HG03196 (cell line): ENCODE measurements around the gene SIVA1.

ENCODE experiments used
- ATAC-seq: cut with Tn5 transposase; IDR thresholded peaks from one replicate; pipeline ENCODE4 v1.9.1; 2021; ENCODE audit not compliant: unreplicated experiment

SIVA1 gene

DNA sequence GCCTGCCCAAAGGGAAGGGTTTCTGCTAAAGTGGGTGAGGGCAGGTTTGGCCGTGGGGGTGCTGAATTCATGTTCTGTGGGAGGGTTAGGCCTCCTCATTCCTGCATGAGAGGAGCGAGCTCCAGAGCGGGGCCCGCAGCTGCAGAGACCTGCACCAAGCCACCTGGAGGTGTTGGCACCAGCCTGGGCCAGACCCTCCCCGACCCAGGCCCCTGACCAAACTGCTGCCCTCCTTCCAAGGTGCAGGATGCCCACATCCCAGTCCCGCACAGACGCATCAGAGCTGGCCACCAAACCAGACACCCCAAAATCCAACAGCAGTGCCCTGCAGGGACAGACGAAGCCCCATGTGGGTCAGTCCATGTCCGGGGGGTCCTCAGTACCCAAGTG is 18.4 kb upstream of the SIVA1 start:
- no peak for ATAC-seq

DNA sequence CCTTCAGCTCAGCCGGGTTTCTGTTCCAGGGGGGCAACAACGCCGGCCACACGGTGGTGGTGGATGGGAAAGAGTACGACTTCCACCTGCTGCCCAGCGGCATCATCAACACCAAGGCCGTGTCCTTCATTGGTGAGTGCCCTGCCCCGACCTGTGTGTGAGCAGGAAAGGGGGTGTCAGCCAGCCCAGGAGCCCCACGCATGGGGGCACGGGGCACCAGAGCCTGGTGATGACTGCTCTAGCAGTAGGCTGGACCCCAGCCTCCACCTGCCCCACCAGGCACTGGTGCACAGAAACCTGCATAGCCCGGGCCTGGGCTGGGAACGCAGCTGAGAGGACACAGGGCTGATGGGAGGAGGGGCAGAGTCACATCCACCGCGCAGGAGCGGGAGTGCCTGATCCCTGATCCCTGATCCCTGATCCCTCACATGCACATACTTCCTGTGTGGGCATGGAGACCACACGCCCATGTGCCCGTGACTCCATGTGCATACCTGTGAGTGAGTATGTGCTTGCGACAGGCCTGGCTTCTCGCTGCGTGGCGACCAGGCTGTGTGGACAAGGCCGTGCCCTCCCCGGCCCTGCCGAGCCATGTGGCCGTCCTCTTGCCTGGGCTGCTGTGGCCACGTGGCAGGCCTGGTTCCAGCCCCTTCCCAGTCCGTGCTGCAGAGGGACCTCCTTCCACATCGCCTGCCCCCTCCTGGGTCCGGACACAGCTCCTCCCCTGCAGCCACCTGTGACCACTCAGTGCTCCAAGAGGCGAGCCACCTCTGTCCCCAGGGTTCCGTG is 17.8 kb upstream of the SIVA1 start:
- no peak for ATAC-seq

DNA sequence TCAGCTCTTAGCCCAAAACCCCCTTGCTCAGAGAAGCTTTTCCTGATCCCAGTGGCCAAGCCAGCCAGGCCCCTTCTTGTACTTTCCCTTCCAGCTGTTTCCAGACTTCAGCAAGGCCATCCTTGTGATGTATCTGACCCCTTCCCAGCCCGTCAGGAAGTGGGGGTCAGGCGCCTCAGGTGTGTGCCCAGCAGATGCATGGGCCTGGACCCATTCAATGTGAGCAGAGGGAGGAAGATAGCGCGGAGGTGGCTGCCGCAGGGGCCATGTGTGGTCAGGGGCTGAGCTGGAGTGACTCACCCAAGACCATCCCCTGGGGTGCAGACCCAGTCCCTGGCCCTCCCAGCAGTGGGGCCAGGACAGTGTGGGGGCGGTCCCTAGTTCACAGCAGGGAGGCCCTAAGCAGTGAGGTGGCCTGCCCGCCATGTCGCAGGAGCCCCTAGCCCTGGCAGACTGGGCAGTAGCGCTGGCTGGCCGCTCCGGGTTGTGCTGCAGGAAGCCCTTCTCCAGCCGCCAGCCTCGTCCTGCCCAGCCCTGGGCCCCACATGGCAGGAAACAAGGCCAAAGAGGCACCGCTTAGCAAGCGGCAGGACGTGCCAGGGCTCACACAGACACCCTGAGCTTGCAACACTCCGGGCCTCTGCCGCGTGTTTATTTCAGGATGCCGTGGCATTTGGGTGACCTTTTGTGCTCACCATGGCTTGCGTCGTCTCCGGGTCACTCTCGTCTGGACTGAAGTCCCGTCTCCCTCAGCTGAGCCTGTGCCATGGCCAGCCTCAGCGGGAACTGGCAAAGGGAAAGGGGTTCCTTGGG is 16.9 kb upstream of the SIVA1 start:
- ATAC-seq, result no peak

DNA sequence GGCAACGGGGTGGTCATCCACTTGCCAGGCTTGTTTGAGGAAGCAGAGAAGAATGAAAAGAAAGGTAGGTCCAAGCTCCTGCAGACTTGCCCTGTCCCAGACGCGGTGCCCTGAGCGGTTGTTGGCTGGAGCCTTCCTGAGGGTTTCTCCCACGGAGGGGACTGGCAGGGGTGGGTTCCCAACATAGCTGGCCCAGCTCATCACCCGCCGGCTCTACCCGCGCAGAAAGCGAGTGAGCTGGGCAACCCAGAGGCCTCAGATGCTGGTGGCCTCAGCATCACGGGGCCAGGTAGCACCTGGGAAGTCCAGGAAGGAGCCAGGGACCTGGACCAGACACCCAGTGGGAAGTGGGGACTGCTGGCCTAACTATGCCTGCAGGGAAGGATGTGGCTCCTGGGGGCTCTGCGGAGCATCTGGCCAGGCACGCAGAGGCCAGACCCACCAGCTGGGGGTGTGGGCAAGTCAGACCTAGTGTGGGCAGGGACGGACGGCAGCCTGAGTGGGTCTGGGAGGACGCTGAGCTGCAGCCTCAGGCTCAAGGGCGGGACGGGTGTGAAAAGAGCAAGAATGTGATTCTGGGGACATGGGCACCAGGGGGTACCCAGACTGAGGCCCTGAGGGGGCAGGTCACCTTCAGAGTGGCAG is 14.4 kb upstream of the SIVA1 start:
- ATAC-seq, result no peak

DNA sequence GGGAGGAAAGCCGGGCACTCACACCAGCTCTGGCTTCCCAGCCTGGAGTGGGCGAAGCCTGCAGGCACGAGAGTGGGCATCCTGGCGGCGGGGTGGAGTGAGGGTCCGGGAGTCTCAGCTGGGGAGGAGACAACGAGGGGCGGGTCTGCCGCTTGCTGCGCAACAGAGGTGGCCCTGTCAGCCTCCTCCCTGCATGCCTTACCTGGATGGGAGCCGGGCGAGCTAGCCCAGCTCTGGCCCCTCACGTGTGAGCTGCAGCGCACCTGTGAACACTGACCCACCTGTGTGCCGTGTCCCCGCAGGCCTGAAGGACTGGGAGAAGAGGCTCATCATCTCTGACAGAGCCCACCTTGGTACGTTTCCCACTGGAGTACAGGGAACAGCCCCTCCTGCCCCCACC is 13.9 kb upstream of the SIVA1 start:
- no peak for ATAC-seq

DNA sequence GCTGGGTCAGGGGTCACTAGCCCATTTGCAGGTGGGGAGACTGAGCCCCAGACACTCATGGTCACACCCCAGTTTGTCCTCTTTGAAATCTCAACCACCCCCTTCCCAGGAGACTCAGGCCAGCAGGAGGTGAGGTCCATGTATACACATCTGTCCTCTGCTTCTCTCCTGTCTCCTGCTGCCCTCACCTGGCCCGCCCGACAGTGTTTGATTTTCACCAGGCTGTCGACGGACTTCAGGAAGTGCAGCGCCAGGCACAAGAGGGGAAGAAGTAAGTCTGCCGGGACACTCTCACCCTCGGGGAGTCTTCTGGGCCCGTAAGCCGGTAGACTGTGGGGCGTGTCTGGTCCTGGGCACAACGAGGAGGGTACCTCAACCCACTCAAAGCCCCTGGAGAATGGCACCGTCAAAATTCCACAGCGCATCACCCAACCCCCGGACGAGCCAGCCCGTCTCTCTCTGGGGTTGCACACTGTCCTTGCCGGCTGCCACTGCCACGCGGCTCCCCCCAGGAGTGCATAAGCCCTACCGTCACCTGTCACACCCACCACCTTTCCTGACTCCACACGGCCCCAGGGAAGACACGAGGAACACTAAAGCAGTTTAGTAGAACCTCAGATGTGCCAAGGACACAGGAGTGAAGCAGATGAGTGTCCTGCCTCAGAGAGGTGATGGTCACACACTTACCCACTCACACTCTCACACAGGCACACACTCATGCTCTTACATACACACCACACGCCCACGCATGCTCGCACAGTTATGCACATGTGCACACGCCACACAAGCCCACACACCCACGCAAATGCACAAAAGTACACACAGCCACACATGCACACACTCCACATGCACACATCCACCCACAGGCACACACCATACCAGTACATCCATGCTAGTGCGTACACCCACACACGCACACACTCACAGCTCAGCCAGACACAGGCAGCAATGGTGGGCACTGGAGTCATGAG is 13.1 kb upstream of the SIVA1 start:
- ATAC-seq, result no peak

DNA sequence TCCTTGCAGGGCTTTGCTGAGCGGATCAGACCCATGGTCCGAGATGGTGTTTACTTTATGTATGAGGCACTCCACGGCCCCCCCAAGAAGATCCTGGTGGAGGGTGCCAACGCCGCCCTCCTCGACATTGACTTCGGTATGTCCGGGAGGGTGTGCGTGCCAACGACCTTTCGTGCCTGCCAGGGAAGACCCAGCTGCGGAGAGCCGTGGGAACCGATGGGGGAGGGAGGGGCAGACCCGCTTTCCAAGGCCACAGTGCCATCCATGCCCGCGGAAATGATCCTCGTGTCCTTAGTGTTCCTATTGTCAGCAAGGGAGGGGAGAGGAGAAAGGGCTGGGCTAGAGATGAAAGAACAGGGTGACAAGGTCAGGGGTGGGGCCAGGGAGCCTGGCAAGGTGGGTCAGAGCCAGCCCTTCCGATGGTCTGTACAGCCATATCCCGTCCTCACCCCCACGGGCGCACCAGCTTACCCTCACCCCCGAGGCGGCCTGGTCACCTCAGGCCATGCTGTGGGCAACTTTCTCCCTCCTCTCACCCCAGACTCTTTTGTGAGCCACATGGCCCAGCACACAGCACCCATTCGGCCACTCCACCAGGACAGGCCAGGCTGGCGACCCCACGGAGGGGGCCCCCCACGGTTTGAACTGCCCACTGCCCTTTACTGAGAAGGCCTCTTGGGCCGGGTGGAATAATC is 11.7 kb upstream of the SIVA1 start:
- no peak for ATAC-seq

DNA sequence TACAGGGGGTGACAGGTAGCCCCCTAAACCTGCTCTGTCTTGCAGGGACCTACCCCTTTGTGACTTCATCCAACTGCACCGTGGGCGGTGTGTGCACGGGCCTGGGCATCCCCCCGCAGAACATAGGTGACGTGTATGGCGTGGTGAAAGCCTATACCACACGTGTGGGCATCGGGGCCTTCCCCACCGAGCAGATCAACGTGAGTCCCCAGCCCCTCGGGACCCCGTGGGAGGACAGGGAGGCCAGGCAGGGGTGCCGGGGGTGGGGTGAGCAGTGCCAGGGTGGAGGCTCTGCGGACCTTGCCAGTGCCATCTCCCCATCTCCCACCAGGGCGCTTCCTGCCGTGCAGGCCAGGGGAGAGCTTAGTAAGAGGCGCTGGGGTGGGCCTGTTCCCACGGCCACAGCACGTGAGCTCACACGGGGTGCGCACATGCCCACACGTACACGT is 11.1 kb upstream of the SIVA1 start:
- no peak for ATAC-seq

DNA sequence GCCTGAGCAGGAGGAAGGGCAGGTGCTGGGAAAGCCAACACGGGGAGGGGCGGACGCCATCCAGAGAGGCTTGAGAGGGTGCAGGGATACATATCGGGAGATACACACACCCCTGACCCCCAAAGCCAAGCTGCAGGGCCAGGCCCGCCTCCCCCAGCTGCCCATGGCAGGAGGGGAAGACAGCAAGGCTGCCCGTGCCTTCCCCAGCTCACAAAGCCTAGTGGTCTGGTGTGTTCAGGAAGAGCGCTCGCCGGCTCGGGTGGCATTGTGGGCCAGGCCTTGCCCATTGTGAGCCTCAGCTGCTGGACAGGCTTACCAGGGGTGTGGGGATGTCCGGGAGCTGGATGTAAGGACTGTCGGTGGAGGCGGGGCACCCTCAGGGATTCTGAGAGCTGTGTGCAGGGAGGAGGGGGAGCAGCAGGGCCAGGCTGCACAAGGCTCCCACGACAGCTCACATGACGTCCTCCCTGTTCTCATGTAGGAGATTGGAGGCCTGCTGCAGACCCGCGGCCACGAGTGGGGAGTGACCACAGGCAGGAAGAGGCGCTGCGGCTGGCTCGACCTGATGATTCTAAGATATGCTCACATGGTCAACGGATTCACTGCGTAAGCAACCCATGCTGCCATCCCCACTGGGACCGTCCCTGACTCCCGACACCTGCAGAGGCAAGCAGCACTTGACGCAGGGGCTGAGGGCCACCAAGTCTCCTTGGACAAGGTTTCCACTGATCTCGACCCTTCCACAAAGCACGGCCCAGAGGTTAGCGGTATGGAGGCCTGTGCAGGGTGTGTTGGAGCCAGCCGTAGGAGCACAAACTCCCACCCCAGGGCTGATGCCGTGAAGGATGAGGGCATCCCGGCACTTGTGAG is 10.1 kb upstream of the SIVA1 start:
- no peak for ATAC-seq

DNA sequence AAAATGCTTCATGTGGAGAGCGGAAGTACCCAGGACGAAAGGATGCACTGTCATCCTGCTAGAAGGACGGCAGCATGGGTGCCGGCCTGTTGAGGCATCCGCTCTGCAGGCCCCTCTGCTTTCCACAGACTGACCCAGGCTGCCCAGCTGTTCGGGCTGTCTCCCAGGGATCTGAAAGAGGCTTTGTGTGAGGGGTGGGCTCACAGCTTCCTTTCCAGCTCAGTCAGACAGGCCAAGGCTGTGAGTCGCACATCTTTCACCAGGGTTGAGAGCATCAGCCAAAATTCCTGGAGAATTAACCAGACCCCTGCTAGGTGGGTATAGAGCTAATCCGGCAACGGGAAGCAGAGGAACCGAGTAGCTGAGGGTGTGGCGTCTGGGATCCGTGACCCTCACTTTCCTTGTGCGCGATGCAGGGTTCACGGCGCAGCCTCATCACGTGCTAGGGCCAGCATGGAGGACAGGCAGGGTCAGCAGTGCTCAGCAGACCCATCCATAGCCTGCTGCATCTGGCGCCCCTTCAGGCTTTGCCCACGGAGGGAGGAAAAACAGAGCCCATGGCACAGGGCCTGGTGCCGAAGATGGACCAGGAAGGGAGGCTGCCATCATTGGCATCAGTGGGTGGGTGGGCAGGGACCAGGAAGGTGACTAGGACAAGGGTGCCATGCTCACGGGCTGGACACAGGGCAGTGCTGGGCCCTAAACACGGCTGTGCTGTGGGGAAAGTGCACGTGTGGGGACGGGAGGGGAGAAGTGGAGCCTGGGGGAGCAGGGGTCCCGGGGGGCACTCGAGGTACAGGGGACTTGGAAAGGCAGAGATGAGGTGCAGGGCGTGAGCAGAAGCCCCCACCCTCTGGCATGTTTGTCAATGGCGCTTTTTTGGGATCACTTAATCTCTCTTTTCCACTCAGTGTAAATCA is 9.2 kb upstream of the SIVA1 start:
- no peak for ATAC-seq

DNA sequence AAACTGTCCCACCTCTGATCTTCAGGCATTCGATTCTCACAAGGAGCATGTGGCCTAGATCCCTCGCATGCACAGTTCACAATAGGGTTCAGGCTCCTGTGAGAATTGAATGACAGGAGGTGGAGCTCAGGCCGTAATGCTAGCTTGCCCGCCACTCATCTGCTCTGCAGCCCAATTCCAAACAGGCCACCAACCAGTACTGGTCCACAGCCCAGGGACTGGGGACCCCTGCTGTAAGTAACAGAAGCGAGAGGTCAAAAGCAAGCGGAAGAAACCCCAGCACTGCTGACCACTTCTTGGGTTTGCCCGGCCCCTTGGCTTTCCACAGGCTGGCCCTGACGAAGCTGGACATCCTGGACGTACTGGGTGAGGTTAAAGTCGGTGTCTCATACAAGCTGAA is 8.5 kb upstream of the SIVA1 start:
- no peak for ATAC-seq

DNA sequence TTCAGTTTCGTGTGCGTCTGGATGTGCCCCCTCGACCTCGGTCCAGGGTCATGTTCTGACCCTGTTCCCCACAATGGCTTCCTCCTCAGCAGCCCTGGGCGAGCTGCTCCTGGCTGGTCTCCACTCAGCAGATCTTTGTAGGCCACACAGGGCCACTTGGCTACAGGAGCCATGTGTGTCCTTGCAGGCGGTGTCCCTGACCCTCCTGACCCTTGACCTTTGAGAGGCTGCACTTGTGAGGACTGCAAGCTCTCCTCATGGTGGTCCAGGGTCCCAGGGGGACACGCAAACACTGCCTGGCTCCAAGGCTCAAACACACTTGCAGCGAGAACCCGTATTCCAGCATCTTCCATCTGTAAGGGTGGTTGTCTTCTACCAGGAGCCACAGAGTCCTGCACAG is 7.5 kb upstream of the SIVA1 start:
- ATAC-seq, result no peak

DNA sequence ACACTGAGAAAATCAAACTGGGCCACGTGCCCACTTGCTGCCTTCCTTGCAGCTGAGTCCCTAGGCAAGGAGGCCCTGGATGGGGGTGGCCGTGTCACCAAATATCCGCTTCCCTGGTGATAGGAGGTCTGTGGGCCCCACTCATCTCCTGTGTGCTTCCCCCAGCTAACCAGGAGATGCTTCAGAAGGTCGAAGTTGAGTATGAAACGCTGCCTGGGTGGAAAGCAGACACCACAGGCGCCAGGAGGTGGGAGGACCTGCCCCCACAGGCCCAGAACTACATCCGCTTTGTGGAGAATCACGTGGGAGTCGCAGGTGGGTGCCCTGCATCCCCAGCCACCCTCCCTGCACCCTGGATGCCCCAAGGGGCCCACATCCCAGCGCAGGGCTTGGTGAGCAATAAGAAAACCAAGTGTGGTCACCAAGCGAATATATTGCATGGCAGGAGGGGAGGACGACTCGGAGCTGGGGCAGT is 6.8 kb upstream of the SIVA1 start:
- no peak for ATAC-seq

DNA sequence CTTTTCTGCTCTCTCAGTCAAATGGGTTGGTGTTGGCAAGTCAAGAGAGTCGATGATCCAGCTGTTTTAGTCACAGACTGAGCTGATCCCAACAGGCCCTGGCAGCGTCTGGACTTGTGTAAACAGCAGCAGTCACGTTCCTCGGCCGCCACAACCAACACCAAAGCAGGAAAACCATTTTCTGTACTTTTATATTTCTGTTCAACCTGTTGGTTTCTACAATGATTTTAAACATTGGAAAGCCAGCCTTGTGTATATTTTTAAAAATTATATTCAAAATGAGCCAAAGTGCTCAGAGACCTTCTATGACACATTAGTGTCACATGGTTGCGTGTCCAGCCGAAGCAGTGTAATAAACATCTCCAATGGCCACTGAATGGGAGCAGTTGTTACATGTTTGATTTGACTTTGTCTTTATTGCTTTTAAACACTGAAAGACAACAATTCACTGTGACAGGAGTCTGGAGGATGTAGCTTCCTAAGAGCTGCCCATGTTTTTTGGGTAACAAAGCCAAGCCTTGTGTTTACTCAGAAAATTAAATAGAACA is 5.9 kb upstream of the SIVA1 start:
- no peak for ATAC-seq

DNA sequence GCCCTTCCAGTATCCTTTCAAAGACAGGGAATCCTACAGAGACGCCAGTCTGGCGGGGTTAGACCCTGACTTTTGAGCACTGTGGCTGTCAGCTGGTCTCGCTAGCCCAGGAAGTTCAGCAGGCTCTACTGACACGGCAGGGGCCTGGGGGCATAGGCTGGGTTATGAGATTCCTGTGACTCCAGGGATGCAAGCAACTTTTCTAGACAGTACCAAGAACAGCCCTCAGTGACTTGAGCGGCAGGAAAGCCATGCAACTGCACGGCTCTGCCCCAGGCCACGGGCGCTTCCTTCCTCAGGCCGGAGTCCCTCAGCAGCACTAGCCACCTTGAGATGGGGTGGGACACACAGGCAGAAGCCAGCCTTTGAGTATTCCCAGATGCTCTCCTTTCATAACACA is 5.1 kb upstream of the SIVA1 start:
- ATAC-seq, result no peak

DNA sequence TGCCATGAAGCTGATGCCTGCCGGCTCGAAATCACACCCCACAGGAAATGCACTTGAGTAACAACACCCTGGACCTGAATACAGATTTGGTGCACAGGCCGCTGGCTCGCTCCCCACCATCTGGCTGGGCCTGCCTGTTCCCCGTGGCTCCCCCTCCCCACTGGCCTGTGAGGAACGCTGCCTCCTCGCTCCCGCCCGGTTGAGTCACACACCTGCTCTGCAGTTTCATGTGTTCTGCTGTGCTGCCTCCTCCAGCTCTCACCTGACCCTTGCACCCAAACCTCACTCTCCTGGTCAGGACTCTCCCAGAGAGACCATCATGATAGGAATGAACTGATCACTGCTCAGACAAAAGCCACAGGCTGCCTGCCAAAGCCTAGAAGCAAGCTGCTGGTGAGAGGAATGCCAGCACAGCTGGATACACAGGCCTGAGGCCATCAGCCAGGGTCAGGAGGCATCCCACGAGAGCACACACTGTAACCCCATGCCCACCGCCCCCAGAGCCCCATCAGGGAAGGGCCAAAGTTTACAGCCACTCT is 3.8 kb upstream of the SIVA1 start:
- ATAC-seq, result no peak

DNA sequence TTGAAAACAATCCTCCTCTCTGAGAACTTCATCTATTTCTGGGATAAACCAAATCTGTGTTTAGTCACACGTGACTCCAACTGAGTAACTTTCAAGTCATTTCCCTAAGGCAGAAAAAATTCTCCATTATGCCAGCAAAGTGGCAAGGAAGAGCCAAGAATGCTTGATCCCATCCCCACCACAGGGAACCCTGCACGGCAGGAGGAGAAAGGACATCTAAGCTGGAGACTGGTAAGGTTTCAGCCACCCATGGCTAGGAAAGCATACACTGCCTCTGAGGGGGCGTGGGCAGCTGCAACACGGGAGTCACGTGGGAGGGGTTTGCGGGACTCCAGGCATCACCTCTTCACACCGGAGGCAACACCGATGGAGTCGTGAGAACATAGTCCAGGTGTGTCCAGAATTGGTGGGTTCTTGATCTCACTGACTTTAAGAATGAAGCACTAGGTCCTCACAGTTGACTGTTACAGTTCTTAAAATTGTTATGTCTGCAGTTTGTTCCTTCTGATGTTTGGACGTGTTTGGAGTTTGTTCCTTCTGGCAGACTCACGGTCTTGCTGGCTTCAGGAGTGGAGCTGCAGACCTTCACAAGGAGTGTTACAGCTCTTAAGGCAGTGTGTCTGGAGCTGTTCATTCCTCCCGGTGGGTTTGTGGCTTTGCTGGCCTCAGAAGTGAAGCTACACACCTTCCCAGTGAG is 2.7 kb upstream of the SIVA1 start:
- no peak for ATAC-seq
